AG09309 (cell line): ENCODE data around the gene HTT.

Experiments used
- DNase-seq: peaks from one replicate; pipeline ENCODE4 v3.0.0-alpha.2; 2010; ENCODE audit warnings: low read depth
- H3K4me3 ChIP-seq: 2 replicates; pipeline ENCODE4 v1.5.1; 2011; ENCODE audit warnings: mild to moderate bottlenecking, low read depth, low read length, moderate library complexity; ENCODE audit not compliant: control insufficient read depth
- TF ChIP-seq, protein P1 (sequence below): IDR thresholded peaks from 2 replicates; pipeline ENCODE4 v1.5.1; 2011; ENCODE audit warnings: mild to moderate bottlenecking, low read depth, low read length, inconsistent platforms; ENCODE audit not compliant: insufficient read depth, control insufficient read depth; ENCODE audit errors: missing control alignments

Gene HTT

DNA sequence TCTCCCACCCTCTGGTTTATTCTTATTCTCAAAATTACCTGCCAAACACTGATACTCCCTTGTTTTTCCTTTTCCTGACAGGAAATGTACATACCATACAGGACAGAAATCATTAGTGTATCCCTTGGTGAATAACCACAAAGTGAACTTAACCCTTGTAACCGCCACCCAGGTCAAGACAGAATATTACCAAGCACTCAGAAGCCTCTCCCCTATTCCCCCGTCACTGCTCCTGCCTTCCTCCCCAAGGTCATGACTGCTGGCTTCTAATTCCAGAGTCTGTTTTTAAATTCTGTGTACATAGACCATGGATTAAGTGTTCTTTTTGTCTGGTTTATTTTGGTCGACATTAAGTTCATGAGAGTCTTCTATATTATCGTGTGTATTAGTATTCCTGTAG is 37.7 kb downstream of the HTT start:
- DNase-seq: no peak
- TF ChIP-seq, protein P1, sequence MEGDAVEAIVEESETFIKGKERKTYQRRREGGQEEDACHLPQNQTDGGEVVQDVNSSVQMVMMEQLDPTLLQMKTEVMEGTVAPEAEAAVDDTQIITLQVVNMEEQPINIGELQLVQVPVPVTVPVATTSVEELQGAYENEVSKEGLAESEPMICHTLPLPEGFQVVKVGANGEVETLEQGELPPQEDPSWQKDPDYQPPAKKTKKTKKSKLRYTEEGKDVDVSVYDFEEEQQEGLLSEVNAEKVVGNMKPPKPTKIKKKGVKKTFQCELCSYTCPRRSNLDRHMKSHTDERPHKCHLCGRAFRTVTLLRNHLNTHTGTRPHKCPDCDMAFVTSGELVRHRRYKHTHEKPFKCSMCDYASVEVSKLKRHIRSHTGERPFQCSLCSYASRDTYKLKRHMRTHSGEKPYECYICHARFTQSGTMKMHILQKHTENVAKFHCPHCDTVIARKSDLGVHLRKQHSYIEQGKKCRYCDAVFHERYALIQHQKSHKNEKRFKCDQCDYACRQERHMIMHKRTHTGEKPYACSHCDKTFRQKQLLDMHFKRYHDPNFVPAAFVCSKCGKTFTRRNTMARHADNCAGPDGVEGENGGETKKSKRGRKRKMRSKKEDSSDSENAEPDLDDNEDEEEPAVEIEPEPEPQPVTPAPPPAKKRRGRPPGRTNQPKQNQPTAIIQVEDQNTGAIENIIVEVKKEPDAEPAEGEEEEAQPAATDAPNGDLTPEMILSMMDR: no peak
- no peak overlapping the region for H3K4me3 ChIP-seq

DNA sequence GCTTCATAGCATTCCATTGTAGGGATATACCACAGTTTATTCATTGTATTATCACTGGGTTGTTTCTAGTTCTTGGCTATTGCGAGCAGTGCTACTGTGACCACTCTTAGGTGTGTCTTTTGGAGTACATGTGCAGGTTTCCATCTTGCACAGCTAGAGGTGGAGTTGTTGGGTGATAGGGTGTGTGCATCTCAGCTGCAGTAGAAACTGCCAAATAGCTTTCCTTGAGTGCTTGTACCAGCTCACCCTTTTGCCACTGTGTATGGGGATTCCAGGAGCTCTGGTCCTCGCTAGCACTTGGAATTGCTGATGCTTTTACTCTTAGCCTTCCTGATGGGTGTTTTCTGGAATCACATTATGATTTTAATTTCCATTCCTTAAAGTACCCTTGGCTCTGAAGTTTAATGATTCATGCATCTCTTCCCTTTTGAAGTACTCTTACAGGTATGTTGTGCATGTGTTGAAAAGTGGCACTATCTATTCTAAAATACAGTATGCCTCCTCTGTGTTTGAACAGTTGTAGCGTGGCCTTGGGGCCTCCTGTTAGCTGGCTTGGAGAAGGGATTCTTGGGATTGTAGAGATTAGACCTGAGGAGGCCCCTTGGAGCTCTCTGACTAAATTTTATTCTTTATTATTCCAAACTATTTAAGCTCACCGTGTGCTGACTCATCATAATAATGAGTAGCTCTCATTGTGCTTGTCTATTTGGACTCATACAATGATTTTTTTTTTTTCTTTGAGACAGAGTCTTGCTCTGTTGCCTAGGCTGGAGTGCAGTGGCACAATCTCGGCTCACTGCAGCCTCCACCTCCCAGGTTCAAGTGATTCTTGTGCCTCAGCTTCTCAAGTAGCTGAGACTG is 38.4 kb downstream of the HTT start:
- TF ChIP-seq, protein P1: no peak
- H3K4me3 ChIP-seq: no peak overlapping the region
- no peak for DNase-seq

DNA sequence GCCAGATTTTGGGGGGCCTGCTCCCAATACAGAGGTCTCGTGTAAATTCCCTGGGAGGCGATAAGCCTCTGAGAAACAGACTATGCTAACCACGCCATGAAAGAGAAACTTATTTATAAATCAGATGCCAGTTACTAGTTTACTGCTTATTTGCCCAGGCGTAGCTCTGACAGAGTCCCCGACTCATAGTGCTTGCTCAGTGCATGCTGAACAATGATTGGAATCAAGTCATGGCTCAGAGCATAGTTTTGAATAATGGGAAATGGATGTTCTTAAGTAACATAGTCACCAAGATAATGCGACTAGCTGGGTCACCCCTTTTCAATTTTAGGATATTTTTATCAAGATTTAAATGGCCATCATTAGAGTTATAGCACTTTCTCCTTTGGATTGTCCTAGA is 39.9 kb downstream of the HTT start:
- peak; percentile 65 for DNase-seq
- H3K4me3 ChIP-seq: no peak overlapping the region
- TF ChIP-seq, protein P1: no peak

DNA sequence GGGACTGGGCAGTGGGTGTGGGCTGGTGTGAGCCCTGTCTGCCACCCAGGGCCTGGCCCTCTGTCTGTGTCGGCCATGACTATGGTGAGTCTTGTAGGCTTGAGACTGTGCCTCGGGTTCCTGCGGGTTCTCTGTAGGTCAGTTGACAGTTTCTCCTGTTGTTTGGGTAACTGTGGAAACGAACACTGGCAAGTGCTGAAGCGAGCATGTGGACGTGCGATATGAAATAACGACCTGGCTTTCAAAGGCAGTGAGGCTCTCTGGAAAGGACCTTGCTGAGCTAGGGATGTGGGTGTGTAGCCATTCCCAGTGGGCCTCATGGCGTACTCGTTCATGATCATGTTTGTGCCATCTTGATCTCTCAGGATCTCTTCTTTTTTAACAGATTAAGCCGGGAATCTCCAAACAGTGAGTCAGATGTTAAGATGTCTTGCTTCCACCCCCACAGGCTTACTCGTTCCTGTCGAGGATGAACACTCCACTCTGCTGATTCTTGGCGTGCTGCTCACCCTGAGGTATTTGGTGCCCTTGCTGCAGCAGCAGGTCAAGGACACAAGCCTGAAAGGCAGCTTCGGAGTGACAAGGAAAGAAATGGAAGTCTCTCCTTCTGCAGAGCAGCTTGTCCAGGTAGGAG is 41.3 kb downstream of the HTT start:
- no peak for DNase-seq
- H3K4me3 ChIP-seq: no peak overlapping the region
- TF ChIP-seq, protein P1: no peak

DNA sequence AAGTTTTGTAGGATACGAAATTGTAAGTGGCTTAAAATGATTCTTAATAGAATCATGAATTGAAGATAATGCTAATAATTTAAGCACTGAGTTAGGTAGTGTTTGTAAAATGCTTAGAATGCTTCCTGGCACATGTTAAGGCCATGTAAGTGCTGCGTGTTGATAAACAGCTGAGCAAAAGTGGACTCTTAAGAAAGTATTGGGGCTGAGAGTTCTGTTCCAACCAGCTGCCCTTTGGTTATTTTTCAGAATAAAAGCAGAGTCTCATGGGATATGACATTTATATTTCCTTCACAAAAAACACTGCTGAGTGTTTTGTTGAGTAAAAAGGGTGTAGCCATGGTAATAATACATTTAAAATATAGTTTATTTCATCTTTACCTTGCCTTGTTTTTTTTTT is 42.5 kb downstream of the HTT start:
- H3K4me3 ChIP-seq: no peak overlapping the region
- DNase-seq: no peak
- TF ChIP-seq, protein P1: no peak

DNA sequence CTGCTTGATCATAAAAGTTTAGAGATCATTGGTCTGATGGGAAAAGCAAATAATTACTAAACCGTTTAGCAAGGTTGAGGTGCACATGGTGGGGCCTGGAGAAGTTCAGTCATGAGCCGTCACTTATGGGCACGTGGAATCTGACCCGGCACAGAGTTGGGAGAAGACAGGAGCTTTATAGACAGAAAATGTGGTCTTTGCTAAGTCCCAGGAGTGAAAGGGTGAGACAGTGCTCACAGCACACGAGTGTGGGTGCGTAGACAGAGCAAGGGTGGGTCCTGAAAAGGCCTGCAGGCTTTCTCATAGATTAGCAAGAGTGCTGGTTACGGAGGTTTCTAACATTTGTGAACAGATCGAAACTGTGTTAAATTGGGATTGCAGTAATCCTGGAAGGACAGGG is 43.8 kb downstream of the HTT start:
- TF ChIP-seq, protein P1: no peak
- H3K4me3 ChIP-seq: no peak overlapping the region
- DNase-seq: no peak
